Brain microvascular endothelial cell (primary cell): ENCODE results near the gene NUDT16.
A peak's percentile ranks its signal among the peaks of the same experiment; 100 is the strongest.

Experiments
- DNase-seq: peaks from one replicate; pipeline ENCODE4 v3.0.0-alpha.2; 2020
- H3K27ac ChIP-seq: fragments of 250-450 bp; sonication (Bioruptor Pico); 2 replicates; pipeline ENCODE4 v1.5.1; 2020; ENCODE audit warnings: mild to moderate bottlenecking, moderate library complexity
- H3K27me3 ChIP-seq: fragments of 250-450 bp; sonication (Bioruptor Pico); replicated peaks from 2 replicates; pipeline ENCODE4 v1.5.1; 2020; ENCODE audit warnings: mild to moderate bottlenecking
- H3K36me3 ChIP-seq: fragments of 250-450 bp; sonication (Bioruptor Pico); replicated peaks from 2 replicates; pipeline ENCODE4 v1.5.1; 2020; ENCODE audit warnings: mild to moderate bottlenecking
- H3K4me3 ChIP-seq: 2 replicates; pipeline ENCODE4 v1.5.1; 2011; ENCODE audit warnings: low read depth, mild to moderate bottlenecking, control low read depth, low read length, moderate library complexity
- in situ Hi-C: cut with HindIII; loops from 2 replicates; pipeline ENCODE4 v1.10.0; 2017; ENCODE audit warnings: low sequenced_read_pairs, low pct_ligation_motif_present
- TF ChIP-seq, protein P1 (sequence below): IDR thresholded peaks from 2 replicates; pipeline ENCODE4 v1.5.1; 2011; ENCODE audit warnings: low read depth, mild to moderate bottlenecking, moderate library complexity, low read length, control low read depth, inconsistent platforms; ENCODE audit errors: missing control alignments

Gene NUDT16

DNA sequence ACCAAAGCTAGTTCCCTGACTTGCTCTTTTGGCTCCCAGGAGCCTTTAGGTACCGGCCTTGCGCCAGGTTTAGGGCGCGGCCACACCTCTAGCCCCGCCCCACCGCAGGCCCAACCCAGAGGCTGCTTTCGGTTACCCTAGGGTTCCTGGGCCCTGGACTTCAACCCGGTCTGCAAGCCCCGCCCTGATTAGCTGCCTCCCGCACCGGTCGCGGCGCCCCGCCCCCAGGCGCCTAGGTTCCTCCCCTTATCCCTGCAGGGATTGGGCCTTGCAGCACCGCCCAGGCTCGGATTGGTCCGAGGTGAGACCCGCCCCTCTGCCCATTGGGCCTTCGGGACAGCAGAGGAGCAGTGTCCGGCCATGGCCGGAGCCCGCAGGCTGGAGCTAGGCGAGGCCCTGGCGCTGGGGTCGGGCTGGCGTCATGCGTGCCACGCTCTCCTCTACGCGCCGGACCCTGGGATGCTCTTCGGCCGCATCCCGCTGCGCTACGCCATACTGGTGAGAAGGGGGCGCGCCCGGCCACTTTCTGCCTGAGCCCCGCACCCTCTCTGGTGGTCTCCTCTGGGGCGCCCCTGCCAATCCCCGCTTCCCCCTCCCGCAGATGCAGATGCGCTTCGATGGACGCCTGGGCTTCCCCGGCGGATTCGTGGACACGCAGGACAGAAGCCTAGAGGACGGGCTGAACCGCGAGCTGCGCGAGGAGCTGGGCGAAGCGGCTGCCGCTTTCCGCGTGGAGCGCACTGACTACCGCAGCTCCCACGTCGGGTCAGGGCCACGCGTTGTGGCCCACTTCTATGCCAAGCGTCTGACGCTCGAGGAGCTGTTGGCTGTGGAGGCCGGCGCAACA is at the start of gene NUDT16:
NUDT16 (plus strand) TSS at position 330 of the 847 bp plus-strand sequence; CDS start at position 361, 31 bp downstream.
- H3K27ac ChIP-seq, result peak within 1 kb of the TSS; percentile 63
- H3K36me3 ChIP-seq, result no peaks in the 10 kb centered on the region
- H3K4me3 ChIP-seq, result peak within 1 kb of the TSS; percentile 90
- no peaks in the 10 kb centered on the region for H3K27me3 ChIP-seq
- in situ Hi-C loops, result no loop called here
- DNase-seq, result peak; percentile 99
- TF ChIP-seq, protein P1, sequence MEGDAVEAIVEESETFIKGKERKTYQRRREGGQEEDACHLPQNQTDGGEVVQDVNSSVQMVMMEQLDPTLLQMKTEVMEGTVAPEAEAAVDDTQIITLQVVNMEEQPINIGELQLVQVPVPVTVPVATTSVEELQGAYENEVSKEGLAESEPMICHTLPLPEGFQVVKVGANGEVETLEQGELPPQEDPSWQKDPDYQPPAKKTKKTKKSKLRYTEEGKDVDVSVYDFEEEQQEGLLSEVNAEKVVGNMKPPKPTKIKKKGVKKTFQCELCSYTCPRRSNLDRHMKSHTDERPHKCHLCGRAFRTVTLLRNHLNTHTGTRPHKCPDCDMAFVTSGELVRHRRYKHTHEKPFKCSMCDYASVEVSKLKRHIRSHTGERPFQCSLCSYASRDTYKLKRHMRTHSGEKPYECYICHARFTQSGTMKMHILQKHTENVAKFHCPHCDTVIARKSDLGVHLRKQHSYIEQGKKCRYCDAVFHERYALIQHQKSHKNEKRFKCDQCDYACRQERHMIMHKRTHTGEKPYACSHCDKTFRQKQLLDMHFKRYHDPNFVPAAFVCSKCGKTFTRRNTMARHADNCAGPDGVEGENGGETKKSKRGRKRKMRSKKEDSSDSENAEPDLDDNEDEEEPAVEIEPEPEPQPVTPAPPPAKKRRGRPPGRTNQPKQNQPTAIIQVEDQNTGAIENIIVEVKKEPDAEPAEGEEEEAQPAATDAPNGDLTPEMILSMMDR, result no peak

DNA sequence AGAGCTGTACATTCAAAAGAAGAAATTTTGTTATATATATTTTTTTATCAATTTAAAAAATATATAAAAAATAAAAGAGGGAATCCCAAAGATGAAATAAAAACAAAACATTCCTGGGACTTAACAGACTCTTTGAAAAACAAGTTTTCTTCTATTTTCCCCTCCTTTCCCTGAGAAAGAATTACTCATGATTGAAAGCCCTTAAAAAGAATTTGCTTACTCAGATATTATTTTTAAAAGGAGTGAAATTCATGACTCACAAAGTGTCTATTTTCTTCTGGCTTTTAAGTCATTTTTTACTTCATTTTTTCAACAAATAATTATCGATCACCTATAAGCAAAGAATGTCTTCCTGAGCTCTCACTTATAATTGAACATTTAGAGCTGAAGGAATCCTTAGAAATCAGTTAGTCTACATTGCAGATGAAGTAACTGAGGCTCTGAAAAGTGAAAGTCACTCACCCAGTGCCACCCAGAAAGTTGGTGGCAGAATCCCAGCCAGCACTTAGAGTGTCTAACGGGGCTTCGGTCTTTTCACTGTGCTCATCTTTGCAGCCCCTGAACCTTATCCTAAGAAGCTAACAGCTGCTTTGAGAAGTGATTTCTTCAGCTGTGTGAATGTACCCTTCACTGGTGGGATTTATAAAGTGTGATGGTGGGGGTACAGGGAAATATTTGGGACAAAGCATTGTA is 42.5 kb upstream of the NUDT16 start:
- in situ Hi-C loops, result no loop called here
- DNase-seq, result no peak
- Histone ChIP-seq H3K27ac (no peak overlapping the region), H3K4me3 (no peak overlapping the region), H3K36me3 (no peaks in the 10 kb centered on the region), H3K27me3 (no peaks in the 10 kb centered on the region)
- TF ChIP-seq, protein P1, result no peak

DNA sequence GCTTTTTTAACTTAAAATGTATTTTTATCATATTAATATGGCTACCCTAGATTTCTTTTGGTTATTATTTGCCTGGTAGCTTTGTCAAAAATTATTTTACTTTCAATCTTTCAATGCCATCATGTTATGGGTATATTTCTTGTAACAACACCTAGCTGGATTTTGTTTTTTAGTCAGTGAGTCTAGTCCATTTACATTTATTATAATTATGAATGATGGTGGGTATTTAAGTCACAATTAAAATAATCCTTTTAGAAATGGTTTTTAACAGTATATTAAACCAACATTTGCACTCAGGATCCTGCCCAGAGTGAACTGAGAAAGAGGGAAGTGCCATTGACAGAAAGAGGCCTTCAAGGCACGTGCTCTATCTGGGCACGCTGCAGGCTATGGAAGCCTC is 39.8 kb upstream of the NUDT16 start:
- no peak overlapping the region for H3K4me3 ChIP-seq
- H3K27me3 ChIP-seq, result no peaks in the 10 kb centered on the region
- TF ChIP-seq, protein P1, result no peak
- H3K27ac ChIP-seq, result no peak overlapping the region
- in situ Hi-C loops, result no loop called here
- no peak for DNase-seq
- no peaks in the 10 kb centered on the region for H3K36me3 ChIP-seq

DNA sequence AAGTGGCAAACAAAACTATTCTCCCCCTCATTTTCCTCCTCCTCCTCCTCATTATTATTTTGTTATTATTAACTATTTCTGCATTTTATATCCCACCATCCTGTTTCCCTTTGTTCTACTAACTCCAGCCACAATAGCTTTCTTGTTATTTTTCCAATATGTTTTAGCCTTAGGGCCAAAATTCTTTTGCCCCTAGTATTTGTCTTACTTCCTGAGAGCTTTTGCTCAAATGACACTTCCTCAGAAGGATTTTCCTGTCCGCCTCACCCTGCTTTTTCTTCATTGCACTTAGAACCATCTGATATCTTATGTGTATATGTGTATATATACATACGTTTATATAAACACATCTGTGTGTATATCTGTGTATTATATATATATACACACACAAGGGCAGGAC is 32.7 kb upstream of the NUDT16 start:
- H3K4me3 ChIP-seq, result no peak overlapping the region
- no peak overlapping the region for H3K27ac ChIP-seq
- DNase-seq, result no peak
- TF ChIP-seq, protein P1, result no peak
- no peaks in the 10 kb centered on the region for H3K36me3 ChIP-seq
- no peaks in the 10 kb centered on the region for H3K27me3 ChIP-seq
- in situ Hi-C loops, result no loop called here

DNA sequence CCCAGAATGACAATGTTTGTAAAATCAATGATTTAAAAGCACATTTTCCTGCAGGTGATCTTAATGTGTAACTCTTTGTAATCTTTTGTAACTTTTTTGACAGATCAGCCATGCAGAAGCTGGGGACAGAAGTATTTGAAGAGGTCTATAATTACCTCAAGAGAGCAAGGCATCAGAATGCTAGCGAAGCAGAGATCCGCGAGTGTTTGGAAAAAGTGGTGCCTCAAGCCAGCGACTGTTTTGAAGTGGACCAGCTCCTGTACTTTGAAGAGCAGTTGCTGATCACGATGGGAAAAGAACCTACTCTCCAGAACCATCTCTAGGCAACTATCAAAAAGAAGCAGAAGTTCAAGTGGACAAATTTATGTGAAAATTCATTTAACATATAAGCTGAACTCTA is 32.1 kb upstream of the NUDT16 start:
- Histone ChIP-seq H3K27ac (no peak overlapping the region), H3K36me3 (no peaks in the 10 kb centered on the region), H3K27me3 (no peaks in the 10 kb centered on the region), H3K4me3 (no peak overlapping the region)
- TF ChIP-seq, protein P1, result no peak
- in situ Hi-C loops, result no loop called here
- DNase-seq, result no peak
